Measurements from ENCODE around the gene EPS15. TPM values are rescaled to one million over a fixed set of nuclear protein-coding genes. Genes with fewer than 3 reads are reported as not detected.

Gene EPS15
- total and polyA plus RNA-seq, 9 of the 15 experiments (the other 6 are each of a cell fraction or from before 2014, with no cell fraction given): 23.1 to 69.0 (median 41.7) TPM

GRCh38 chr1:51347398-51348146 is 171.5 kb downstream of the EPS15 start:
- in situ Hi-C loops (cut with MboI) (loop anchor here (10.0 kb wide), 1 partner anchor 187 kb away; no protein-coding TSS in a partner anchor), intact Hi-C loops (cut with micrococcal nuclease) (loop anchor here (10.0 kb wide), 1 partner anchor 417 kb away; no protein-coding TSS in a partner anchor)
- no peak overlapping the region for H3K9ac ChIP-seq (ENCODE audit: insufficient read depth in 1 of 2, low read depth in 2 of 2, low read length in 2 of 2)
- DNase-seq (ENCODE audit: extremely low read depth in 1 of 4, low spot score in 3 of 4) (peak in 1 of 4 experiments; percentile 15), ATAC-seq (no peak), FAIRE-seq (no peak)
- no TSS peak for BruUV-seq (replicated peaks)
- no peak overlapping the region for H3K4me3 ChIP-seq
- 0 out of 2 replicates have a peak, but pooled peaks cover 3% of the 10 kb centered on the region for H4K20me1 ChIP-seq (replicated peaks; ENCODE audit: control insufficient read depth, insufficient read depth, low read length)
- peaks cover 0 to 14% of the 10 kb centered on the region in 2 experiments; a peak in 2 of 5 replicates for H3K4me1 ChIP-seq (replicated peaks in 1 of 2; ENCODE audit: control insufficient read depth in 2 of 2, insufficient read depth in 2 of 2, low read length in 2 of 2)
- CTCF ChIA-PET (ENCODE audit: low intra/inter-chr PET ratio): no interaction called here
- peaks cover 0 to 8% of the 10 kb centered on the region in 2 experiments; a peak in 3 of 5 replicates for H3K27me3 ChIP-seq (ENCODE audit: control insufficient read depth in 2 of 2, insufficient read depth in 2 of 2, low read length in 2 of 2)
- no peaks in the 10 kb centered on the region for H3K36me3 ChIP-seq (ENCODE audit: control insufficient read depth, insufficient read depth, low read length)
- no peak overlapping the region for H3K4me2 ChIP-seq (ENCODE audit: insufficient read depth, low read length)
- POLR2A ChIA-PET: interaction anchor here (0.6 to 1.0 kb wide), 5 partner anchors 10 to 196 kb away, joined by 3 to 4 read pairs (median 3); no protein-coding TSS in a partner anchor
- H3K79me2 ChIP-seq (ENCODE audit: control insufficient read depth, insufficient read depth, low read length): no peaks in the 10 kb centered on the region
- no peak overlapping the region for H2AFZ ChIP-seq (ENCODE audit: low read depth, low read length)
- H3K9me3 ChIP-seq (replicated peaks; ENCODE audit: control insufficient read depth, insufficient read depth, low read depth, low read length): no peaks in the 10 kb centered on the region
- no peaks in the 10 kb centered on the region for H3K9me1 ChIP-seq (ENCODE audit: control insufficient read depth, insufficient read depth, low read length)
- no peak overlapping the region for H3K27ac ChIP-seq (ENCODE audit: extremely low read depth, low read depth, low read length)
- WGBS (ENCODE audit: insufficient coverage, low coverage, missing lambda C conversion rate): 45% methylated on average over 6 of the region's 6 CpGs
- TF ChIP-seq HDAC3 (IDR thresholded peaks at IDR 0.05; ENCODE audit: borderline replicate concordance, partially characterized antibody) (no peak), TARDBP (IDR thresholded peaks at IDR 0.05) (no peak), FOSL1 (tag; conservative IDR thresholded peaks at IDR 0.05) (0 out of 2 replicates have a peak, but pooled peaks have one; percentile 15), KDM1A (IDR thresholded peaks at IDR 0.05) (peak; percentile 74 to 86), CEBPB (tag; IDR thresholded peaks at IDR 0.05) (peak; percentile 64; the same call in 1 of the 2 replicates), ZNF239 (CRISPR knock-in tag; IDR thresholded peaks at IDR 0.05) (no peak), ZNF778 (CRISPR knock-in tag; IDR thresholded peaks at IDR 0.05) (no peak), AFF4 (CRISPR knock-in tag; IDR thresholded peaks at IDR 0.05) (no peak), ZSCAN29 (IDR thresholded peaks at IDR 0.05) (no peak), KDM4B (IDR thresholded peaks at IDR 0.05; ENCODE audit: borderline replicate concordance in 2 of 2, low read depth in 1 of 2) (no peak), CBFA2T3 (IDR thresholded peaks at IDR 0.05) (peak; percentile 70), SUPT5H (IDR thresholded peaks at IDR 0.05) (0 out of 2 replicates have a peak, but pooled peaks have one; percentile 33), KAT7 (CRISPR knock-in tag; IDR thresholded peaks at IDR 0.05; ENCODE audit: borderline replicate concordance) (no peak), ZNF121 (CRISPR knock-in tag; conservative IDR thresholded peaks at IDR 0.05) (peak; percentile 78), ARID1B (IDR thresholded peaks at IDR 0.05) (0 out of 2 replicates have a peak, but pooled peaks have one; percentile 27), TEAD4 (IDR thresholded peaks at IDR 0.05; ENCODE audit: low read length) (peak; percentile 49; the same call in 1 of the 2 replicates), TEAD4 (CRISPR knock-in tag; IDR thresholded peaks at IDR 0.05; ENCODE audit: borderline replicate concordance) (no peak), ZNF511 (CRISPR knock-in tag; IDR thresholded peaks at IDR 0.05) (no peak)
- TF ChIP-seq, protein P1, sequence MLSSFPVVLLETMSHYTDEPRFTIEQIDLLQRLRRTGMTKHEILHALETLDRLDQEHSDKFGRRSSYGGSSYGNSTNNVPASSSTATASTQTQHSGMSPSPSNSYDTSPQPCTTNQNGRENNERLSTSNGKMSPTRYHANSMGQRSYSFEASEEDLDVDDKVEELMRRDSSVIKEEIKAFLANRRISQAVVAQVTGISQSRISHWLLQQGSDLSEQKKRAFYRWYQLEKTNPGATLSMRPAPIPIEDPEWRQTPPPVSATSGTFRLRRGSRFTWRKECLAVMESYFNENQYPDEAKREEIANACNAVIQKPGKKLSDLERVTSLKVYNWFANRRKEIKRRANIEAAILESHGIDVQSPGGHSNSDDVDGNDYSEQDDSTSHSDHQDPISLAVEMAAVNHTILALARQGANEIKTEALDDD (IDR thresholded peaks at IDR 0.05): peak; percentile 91

Data from K562 (cell line).